Epidermal melanocyte (primary cell): ENCODE results near the gene MEST.
"Not testable (repeated sequence)": the region's sequence is repeated elsewhere in the genome, so short reads cannot be mapped to it uniquely, and the experiment has no call there.

Source experiments
- DNase-seq: peaks from one replicate; pipeline ENCODE4 v3.0.0; 2011; ENCODE audit warnings: low spot score; ENCODE audit not compliant: insufficient read length

Gene MEST

DNA sequence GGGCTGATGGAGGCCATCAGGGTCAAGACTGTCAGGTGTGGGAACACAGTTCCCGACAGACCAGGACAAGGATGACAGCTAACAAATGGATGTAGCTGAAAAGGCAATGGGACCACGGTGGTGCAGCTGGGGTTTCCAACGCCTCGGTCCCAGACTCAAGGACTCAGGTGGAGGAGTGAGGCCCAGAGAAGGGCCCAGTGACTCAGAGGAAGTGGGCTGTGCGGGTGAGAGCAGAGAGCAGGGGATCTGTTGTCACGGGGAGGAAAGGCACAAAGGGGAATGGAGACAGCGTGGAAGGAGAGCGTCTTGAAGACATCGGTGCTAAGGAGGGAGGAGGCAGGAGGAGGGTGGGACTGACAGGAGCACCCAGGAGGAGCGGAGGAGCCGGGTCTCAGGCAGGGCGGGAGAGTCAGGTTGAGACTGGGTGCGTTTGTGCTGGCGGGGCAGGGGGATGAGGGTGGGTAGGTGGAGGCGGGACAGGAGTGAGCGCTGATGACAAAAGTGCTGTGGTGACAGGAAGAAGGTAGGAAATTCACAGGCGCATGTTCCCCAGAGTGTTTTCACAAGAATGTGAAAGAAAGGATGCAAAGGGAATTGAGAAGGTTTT, 31.7 kb downstream of the MEST start:
- DNase-seq: not testable (repeated sequence)

DNA sequence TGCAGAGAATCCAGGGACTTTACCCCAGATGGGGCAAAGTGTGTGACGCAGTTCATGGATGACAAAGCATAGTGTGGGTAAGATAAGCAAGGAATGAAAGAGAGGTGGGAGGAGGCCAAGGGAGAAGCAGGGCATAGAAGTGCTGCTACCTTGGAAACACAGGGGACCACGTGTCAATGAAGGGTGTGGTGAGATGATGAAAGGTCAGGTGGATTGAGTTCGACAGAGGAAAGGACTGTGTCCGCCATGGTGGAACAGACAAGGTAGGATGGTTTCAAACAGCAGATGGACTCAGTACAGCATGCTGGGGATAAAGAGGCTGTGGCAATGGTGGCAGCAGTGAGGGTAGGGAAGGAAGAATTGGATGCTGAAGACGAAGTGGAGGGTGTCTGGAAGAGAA, 32.7 kb downstream of the MEST start:
- DNase-seq: no peak

DNA sequence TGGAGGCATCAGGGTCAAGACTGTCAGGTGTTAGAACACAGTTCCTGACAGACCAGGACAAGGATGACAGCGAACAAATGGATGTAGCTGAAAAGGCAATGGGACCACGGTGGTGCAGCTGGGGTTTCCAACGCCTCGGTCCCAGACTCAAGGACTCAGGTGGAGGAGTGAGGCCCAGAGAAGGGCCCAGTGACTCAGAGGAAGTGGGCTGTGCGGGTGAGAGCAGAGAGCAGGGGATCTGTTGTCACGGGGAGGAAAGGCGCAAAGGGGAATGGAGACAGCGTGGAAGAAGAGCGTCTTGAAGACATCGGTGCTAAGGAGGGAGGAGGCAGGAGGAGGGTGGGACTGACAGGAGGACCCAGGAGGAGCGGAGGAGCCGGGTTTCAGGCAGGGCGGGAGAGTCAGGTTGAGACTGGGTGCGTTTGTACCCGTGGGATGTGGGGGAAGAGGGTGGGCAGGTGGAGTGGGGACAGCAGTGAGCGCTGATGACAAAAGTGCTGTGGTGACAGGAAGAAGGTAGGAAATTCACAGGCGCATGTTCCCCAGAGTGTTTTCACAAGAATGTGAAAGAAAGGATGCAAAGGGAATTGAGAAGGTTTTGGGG, 36.0 kb downstream of the MEST start:
- DNase-seq: not testable (repeated sequence)

DNA sequence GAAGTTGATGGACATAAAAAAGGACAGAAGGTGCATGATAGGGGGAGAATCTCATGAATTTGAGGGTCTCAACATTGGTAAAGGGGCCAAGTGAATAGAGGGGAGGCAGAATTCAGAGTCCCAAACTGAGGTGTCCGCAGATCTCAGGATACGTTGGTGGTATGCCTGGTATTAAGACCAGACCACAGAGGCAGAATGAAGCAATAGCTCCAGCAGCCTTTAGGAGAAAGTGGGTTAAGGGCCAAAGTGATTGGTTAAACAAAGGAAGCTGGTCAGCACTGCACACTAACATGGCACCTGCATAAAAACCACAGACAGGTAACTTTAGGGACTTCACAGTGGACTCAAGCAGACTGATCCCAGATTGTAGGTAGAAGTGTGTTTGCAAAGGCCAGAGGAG, 37.5 kb downstream of the MEST start:
- DNase-seq: no peak

DNA sequence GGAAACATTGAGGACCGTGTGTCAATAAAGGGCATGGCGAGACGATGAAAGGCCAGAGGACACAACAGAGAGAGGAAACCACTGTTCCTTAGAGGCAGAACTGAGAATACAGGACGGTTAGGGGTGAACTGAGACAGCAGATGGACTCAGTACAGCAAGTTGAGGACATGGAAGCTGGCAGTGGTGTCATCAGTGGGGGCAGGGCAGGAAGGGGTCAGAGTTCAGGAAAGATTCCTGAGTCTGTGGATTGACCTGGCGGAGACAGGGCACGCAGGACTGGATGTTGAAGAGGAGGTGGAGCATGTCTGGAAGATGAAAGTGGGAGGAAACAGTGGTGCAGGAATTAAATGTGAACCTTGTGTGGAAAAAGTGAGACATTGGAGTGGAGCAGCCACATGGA, 46.0 kb downstream of the MEST start:
- not testable (repeated sequence) for DNase-seq

DNA sequence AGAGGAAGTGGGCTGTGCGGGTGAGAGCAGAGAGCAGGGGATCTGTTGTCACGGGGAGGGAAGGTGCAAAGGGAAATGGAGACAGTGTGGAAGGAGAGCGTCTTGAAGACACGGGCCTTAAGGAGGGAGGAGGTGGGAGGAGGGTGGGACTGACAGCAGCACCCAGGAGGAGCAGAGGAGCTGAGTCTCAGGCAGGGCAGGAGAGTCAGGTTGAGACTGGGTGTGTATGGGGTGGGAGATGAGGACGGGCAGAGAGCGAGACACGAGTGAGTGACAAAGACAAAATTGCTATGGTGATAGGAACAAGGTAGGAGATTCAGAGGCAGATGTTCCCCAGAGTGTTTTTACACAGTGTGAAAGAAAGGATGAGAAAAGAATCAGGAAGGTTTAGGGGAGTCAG, 49.4 kb downstream of the MEST start:
- not testable (repeated sequence) for DNase-seq

DNA sequence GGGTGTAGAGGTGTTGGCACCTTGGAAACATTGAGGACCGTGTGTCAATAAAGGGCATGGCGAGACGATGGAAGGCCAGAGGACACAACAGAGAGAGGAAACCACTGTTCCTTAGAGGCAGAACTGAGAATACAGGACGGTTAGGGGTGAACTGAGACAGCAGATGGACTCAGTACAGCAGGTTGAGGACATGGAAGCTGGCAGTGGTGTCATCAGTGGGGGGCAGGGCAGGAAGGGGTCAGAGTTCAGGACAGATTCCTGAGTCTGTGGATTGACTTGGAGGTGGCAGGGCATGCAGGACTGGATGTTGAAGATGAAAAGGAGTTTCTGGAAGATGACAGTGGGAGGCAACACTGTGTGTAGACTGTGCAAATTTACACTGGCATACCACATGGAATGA, 50.4 kb downstream of the MEST start:
- not testable (repeated sequence) for DNase-seq

DNA sequence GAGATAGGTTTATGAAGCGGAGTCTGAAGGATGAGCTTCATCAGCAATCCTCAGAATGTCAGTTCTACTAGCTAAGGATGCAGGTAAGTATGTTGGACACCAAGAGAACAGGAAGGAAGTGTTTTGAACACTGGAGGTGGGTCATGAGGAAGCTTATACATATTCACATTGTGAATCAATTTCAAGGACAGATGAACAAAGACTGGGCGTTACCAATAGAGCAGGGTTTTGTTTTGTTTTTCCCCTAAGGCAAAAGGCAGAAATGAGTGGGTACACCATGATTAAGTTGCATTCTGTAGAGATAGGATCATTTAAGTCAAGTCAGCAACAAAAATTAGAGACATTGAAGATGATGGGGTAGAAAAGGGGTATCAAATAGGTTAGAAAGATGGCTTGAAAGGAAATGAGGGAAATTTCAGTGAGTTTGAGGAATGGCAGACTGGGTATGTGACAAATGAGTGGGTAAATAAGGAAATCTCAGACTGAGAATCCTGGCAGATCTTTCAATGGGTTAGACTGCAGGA, 51.7 kb downstream of the MEST start:
- no peak for DNase-seq

DNA sequence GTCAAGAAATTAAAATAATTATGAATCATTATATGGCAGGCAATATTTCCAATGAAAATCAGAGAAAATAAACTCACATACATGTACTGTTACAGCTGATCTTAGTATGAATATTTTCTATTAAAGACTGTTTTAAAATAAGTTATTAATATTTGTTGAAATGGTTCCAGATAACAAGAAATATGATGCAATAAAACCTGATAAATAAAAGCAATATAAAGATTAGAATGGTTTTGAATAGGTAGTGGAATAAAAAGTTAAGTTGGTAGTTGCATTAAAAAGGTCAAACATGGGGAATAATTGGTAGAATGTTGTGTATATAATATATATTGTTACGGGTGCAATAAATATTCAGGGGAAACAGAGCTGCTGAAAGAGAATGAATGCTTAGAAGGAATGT, 52.5 kb downstream of the MEST start:
- no peak for DNase-seq

DNA sequence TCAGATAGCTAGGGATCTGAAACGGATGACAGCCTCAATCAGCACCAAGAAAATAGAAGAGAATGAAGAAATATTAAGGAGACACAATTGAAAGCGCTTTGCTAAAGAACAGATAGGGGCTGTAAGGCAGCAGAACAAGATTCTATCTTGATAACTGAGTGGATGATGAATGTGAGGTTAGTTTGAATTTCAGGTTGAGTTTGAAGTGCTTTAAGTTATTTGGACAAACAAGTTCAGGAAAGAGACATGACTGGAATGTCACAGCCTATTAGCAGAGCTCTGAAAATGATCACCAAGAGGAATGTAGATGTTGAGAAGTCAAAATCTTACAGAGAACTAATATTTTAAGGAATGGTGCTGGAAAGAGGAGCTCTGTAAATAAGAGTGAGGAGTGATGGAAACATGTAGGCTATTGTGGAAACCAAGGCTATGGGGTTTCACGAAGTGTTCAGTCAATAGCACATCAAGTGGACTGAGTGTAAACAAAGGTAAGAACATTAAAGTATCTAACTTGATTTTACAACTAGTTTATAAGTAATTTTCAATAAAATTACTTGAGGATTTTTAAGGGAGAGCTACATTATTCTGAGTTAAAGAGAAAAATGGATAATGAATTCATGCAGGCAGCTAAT, 61.6 kb downstream of the MEST start:
- no peak for DNase-seq

DNA sequence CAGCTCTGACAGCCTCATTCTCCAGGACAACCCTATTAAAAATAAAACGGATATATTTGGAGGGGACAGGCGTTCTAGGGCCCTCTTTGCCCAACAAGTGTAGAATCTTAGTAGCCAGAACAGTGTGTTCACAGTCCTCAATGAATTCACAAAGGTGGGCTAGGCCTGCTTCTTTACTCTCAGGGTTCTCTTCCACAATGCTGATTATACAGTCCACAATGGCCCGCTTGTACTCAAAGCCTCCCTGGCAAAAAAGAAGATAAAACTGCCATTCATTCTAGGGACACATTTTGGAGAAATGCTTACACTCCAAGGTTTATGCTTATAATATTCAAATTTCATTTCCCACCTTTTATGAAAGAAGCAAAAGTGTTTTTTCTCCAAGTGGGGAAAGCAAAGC, 62.6 kb downstream of the MEST start:
- DNase-seq: no peak
